Activated naive CD4-positive, alpha-beta T cell treated with anti-CD3 and anti-CD28 coated beads for 36 hours (primary cell): Measurements from ENCODE around the gene TEX26. TPM values are rescaled to one million over a fixed set of nuclear protein-coding genes. Genes with fewer than 3 reads are reported as not detected.

Source experiments
- CTCF ChIA-PET: fragments of 350-600 bp; sonication (Branson Sonifier 250); formaldehyde crosslinking; loops from one replicate; lab custom pipeline; 2021; ENCODE audit warnings: antibody characterized with exemption; lab: Charles Lee
- DNase-seq: peaks from one replicate; pipeline ENCODE4 v3.0.0-alpha.2; 2020
- H3K27ac Mint-ChIP-seq: one replicate; pipeline ENCODE4 v1.8.0; 2021; ENCODE audit warnings: mild to moderate bottlenecking, mixed read lengths
- H3K27me3 Mint-ChIP-seq: one replicate; pipeline ENCODE4 v1.8.0; 2021; ENCODE audit warnings: low read depth, mixed read lengths
- H3K36me3 Mint-ChIP-seq: one replicate; pipeline ENCODE4 v1.8.0; 2021; ENCODE audit warnings: low read depth, mixed read lengths
- H3K4me1 Mint-ChIP-seq: one replicate; pipeline ENCODE4 v1.8.0; 2021; ENCODE audit warnings: low read depth, mixed read lengths
- H3K4me3 Mint-ChIP-seq: one replicate; pipeline ENCODE4 v1.8.0; 2021; ENCODE audit warnings: mild to moderate bottlenecking, moderate library complexity, mixed read lengths
- H3K9me3 Mint-ChIP-seq: one replicate; pipeline ENCODE4 v1.8.0; 2021; ENCODE audit warnings: mixed read lengths
- intact Hi-C: fragments of 100-400 bp; cut with micrococcal nuclease; formaldehyde crosslinking; loops from one replicate; pipeline ENCODE4 v1.15.1; 2023
- total RNA-seq, 2 experiments: library from RNA; stranded (reverse); gene quantifications; one replicate each; pipeline ENCODE4 v1.2.3, GENCODE V29; 2021

TEX26 gene
- total RNA-seq, 2 experiments from 2014 or later = not detected

DNA sequence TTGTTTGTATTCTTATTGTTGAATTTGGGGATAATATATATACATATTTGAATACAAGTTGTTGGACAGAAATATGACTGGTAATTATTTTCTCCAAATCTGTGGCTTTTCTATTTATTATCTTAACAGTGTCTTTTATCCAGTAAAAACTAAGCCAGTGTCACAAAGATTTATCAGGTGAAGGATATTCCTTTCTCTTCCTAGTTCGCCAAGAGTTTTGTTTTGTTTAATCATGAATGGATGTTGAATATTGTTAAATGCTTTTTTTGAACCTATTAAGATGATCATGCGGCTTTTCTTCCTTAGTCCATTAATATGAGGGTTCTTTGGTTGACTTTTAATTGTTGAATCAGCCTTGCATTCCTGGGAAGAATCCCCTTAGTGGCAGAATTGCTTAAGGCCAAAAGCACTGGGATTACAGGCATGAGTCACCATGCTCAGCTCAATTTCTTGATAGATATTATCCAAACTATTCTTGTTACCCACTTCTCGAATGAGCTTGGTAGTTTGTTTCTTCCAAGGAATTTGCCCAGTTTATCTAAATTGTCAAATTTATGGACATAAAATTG is 53.3 kb downstream of the TEX26 start:
- H3K4me1 Mint-ChIP-seq = no peaks in the 10 kb centered on the region
- H3K9me3 Mint-ChIP-seq = peaks cover 3% of the 10 kb centered on the region
- CTCF ChIA-PET = interaction anchor here (1.0 to 1.3 kb wide), 3 partner anchors 15 to 63 kb away, joined by 3 to 4 read pairs (median 4); no protein-coding TSS in a partner anchor

DNA sequence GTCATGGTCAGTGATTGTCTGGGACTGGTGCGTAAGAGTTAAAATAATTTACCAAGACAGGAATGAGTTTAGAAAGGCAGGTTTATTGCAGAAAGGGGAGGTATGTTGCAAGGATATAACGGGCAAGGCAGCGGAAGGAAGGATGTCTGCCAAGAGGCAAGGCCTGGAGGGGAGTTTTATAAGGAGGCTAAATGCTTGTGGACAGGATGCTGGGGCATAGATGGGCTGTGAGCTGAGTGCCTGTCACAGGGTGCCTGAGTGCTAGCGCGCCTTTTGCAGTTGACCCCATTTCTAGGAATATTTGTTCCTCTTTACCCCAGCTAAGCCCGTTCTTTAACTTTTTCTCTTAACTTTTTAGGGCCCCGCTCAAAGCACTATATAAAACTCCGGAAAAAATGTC is 58.7 kb downstream of the TEX26 start:
- DNase-seq = no peak
- H3K36me3 Mint-ChIP-seq = no peaks in the 10 kb centered on the region
- CTCF ChIA-PET = no interaction called here
- no peak overlapping the region for H3K27ac Mint-ChIP-seq
- peaks cover 23% of the 10 kb centered on the region for H3K27me3 Mint-ChIP-seq
- H3K9me3 Mint-ChIP-seq = peaks cover 3% of the 10 kb centered on the region
- no peaks in the 10 kb centered on the region for H3K4me1 Mint-ChIP-seq
- H3K4me3 Mint-ChIP-seq = no peak overlapping the region
- intact Hi-C loops = no loop called here

More for the DNA sequence above, 53.3 kb downstream of the TEX26 start:
- H3K27me3 Mint-ChIP-seq = peaks cover 3% of the 10 kb centered on the region
- H3K27ac Mint-ChIP-seq = no peak overlapping the region
- H3K36me3 Mint-ChIP-seq = no peaks in the 10 kb centered on the region
- DNase-seq = no peak
- H3K4me3 Mint-ChIP-seq = no peak overlapping the region
- intact Hi-C loops = no loop called here

DNA sequence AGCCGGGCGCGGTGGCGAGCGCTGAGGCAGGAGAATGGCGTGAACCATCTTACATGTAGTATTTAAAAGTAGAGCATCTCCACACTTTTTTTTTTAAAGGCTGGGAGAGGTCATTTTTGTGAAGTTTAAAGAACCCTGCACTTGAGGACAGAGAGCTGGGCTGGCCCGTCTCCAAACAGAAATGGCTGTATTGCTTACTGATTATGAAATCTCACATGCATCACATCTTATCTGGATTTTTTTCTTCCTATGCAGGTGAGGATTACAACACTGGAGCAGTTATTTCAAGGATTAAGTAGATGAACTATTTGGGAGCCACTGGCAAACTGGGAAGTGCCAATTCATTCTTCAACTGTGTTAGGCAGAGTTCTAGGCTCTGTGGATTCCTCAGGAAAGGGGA is 59.5 kb downstream of the TEX26 start:
- Mint-ChIP-seq H3K4me1 (no peaks in the 10 kb centered on the region), H3K9me3 (peaks cover 3% of the 10 kb centered on the region), H3K27ac (no peak overlapping the region), H3K36me3 (no peaks in the 10 kb centered on the region), H3K27me3 (peaks cover 23% of the 10 kb centered on the region), H3K4me3 (no peak overlapping the region)
- no peak for DNase-seq
- CTCF ChIA-PET = no interaction called here
- intact Hi-C loops = no loop called here

DNA sequence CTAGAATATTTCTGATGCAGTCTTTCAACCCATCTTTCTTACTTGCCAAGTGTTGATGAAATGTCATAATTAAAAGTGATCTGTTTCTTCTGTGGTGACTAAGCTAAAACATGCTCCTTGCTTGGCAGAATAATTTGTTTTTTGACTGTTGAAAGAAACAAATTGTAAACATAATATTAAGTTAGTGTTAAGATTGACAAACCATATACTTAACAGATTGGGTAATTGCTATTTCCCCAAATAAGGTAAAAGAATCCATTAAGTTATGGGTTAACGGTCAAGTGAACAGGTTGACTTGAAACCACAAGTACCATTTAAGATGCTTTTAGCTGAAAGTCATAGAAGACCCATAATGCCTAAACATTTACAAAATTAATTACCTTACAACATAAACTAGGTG is 62.9 kb downstream of the TEX26 start:
- DNase-seq = no peak
- peaks cover 31% of the 10 kb centered on the region for H3K27me3 Mint-ChIP-seq
- intact Hi-C loops = no loop called here
- H3K4me3 Mint-ChIP-seq = no peak overlapping the region
- no peaks in the 10 kb centered on the region for H3K9me3 Mint-ChIP-seq
- CTCF ChIA-PET = interaction anchor here (0.6 kb wide), 1 partner anchor 24 kb away, joined by 4 read pairs; no protein-coding TSS in a partner anchor
- H3K27ac Mint-ChIP-seq = no peak overlapping the region
- no peaks in the 10 kb centered on the region for H3K4me1 Mint-ChIP-seq
- no peaks in the 10 kb centered on the region for H3K36me3 Mint-ChIP-seq

DNA sequence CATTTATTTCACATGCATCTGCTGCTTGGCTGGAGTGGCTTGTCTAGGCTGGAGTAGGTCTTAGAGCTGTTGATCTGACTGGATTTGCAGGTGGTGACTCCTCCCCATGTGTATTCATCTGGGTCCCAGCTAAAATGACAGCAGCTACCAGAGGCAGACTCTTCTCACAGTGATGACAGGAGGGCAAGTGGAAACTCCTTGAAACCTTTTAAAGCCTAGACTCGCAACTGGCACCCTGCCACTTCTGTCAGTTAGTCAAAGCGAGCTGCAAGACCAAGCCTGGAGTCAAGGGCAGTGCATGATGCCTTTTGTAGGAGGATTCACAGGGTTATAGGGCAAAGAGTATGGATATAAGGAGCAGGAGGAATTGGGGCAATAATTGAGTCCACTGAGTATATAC is 65.2 kb downstream of the TEX26 start:
- intact Hi-C loops = no loop called here
- DNase-seq = no peak
- H3K36me3 Mint-ChIP-seq = no peaks in the 10 kb centered on the region
- no peak overlapping the region for H3K4me3 Mint-ChIP-seq
- CTCF ChIA-PET = interaction anchor here (1.5 to 2.0 kb wide), 2 partner anchors 47 to 131 kb away, joined by 3 to 6 read pairs; no protein-coding TSS in a partner anchor
- H3K9me3 Mint-ChIP-seq = no peaks in the 10 kb centered on the region
- H3K27me3 Mint-ChIP-seq = peaks cover 22% of the 10 kb centered on the region
- no peaks in the 10 kb centered on the region for H3K4me1 Mint-ChIP-seq
- no peak overlapping the region for H3K27ac Mint-ChIP-seq

DNA sequence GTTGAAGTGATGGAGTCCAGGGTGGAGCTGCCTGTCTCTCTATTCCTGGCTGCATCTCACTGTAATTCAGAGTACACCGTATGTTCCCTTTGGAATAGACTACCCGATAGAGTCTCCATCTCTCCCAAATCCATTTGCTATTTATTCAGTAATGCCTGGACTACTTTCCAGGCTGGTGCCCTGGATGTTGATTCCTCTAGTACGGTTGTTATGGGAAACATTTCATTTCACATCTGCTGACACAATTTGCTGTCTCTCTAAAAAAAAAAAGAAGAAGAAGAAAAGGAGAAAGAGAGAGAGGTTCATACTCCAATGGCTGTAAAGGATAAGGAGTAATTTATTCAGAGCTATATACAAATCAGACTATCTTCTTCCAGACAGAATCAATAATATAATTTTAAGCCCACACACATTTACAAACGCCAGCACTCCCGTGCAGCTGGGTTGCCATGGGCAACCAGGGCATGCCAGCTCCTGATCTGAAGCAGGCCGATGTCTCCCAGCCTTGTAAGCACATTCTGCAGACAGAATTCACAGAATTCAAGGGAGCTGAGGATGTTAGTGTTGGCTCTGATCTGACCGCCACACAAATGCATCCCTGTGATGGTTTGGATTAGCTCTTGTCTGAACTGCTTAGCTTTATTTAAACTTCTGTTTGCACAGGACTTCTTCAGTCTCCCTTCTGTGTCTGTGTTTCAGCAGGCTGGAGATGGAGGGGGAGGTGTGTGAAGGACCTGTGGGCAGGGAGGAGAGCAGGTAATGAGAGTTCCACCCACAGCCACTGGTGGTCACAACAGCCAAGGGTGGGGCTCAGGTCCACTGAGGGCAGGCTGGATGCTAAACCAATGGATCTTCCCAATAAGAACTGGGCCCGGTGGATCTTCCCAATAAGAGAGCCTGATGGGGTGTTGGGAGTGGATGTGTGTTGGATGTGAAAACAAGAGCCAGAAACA is 66.0 kb downstream of the TEX26 start:
- CTCF ChIA-PET = interaction anchor here (1.5 to 2.0 kb wide), 2 partner anchors 46 to 132 kb away, joined by 3 to 6 read pairs; no protein-coding TSS in a partner anchor
- no peak for DNase-seq
- Mint-ChIP-seq H3K4me1 (no peaks in the 10 kb centered on the region), H3K36me3 (no peaks in the 10 kb centered on the region), H3K27ac (no peak overlapping the region), H3K27me3 (peaks cover 20% of the 10 kb centered on the region), H3K9me3 (no peaks in the 10 kb centered on the region), H3K4me3 (no peak overlapping the region)
- intact Hi-C loops = no loop called here

DNA sequence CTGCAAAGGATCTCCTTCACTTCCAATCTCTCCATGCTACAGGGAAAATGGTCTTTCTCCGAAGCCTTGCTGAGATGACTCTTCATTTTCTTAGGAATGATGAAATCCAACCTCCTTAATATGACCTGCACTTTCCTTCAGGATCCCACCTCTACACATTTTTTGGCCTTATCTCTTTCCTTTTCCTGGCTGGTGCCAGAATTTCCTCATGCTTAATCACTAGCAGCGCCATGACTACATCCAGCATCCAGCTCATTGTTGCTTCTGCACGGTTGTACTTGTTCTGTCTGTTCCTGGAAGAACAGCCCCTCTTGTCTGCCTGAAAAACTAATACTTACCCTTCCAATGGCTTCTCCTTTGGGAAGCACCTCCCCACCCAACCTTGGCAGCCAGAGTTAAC is 68.4 kb downstream of the TEX26 start:
- no peak for DNase-seq
- no peak overlapping the region for H3K4me3 Mint-ChIP-seq
- H3K4me1 Mint-ChIP-seq = no peaks in the 10 kb centered on the region
- H3K9me3 Mint-ChIP-seq = no peaks in the 10 kb centered on the region
- H3K36me3 Mint-ChIP-seq = no peaks in the 10 kb centered on the region
- H3K27me3 Mint-ChIP-seq = peaks cover 15% of the 10 kb centered on the region
- intact Hi-C loops = no loop called here
- CTCF ChIA-PET = no interaction called here
- H3K27ac Mint-ChIP-seq = no peak overlapping the region

DNA sequence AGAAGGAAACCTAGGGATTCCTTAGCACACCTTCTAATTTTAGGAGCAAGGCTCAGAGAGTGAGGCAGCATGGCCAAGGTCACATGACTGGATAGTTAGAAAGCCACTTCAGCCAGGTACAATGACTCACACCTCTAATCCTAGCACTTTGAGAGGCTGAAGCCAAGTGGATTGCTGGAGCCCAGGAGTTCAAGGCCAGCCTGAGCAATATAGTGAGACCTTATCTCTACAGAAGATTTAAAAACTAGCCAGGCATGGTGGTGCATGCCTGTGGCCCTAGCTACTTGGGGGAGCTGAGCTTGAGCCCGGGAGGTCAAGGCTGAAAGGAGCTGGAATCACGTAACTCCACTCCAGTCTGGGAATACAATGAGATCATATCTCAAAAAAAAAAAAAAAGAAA is 69.2 kb downstream of the TEX26 start:
- no peak overlapping the region for H3K4me3 Mint-ChIP-seq

DNA sequence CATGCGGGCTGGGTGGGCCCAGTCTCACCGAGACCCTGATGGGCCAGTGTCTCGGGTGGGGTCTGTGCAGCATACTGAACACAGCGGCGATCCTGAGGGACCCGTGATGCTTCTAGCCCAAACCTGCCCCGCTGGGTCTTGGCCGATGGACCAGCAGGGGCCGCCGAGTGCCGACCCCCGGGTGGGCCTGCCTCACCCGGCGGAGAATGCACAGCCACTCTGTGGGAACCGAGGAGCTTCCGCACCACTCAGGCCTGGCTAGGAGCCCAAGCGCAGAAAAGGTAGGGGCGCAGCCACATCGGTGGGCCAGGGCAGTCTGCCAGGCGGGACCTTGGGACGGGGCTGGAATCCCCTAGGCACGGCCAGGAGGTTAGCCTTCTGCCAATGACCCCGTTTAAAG is 72.6 kb downstream of the TEX26 start:
- Mint-ChIP-seq H3K4me1 (no peaks in the 10 kb centered on the region), H3K4me3 (no peak overlapping the region), H3K27me3 (peaks cover 10% of the 10 kb centered on the region), H3K36me3 (no peaks in the 10 kb centered on the region), H3K27ac (no peak overlapping the region), H3K9me3 (no peaks in the 10 kb centered on the region)
- CTCF ChIA-PET = no interaction called here
- DNase-seq = no peak
- intact Hi-C loops = no loop called here

More for the DNA sequence above, 69.2 kb downstream of the TEX26 start:
- peaks cover 15% of the 10 kb centered on the region for H3K27me3 Mint-ChIP-seq
- H3K36me3 Mint-ChIP-seq = no peaks in the 10 kb centered on the region
- CTCF ChIA-PET = interaction anchor here (0.6 to 1.0 kb wide), 2 partner anchors 23 to 136 kb away, joined by 3 to 6 read pairs; no protein-coding TSS in a partner anchor
- no peak overlapping the region for H3K27ac Mint-ChIP-seq
- no peak for DNase-seq
- no peaks in the 10 kb centered on the region for H3K9me3 Mint-ChIP-seq
- intact Hi-C loops = no loop called here
- H3K4me1 Mint-ChIP-seq = no peaks in the 10 kb centered on the region

DNA sequence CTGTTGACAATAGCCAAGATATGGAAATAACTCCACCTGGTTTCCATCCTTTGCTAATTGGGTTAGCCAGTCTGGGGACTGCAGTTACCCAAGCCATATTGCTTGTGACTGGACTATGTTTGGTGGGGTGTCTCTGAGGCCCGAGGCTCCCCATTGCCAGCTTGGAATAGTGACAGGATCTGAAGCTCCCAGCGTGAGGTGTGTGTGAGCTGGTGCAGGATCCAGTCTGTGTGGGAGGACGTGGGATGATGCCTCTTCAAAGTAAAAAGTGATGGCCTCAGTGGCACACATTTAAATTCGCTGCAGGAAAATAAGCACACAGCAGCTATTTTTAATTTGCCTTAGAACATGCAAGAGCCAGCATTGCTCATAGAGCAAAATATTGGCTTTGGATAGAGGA is 75.0 kb downstream of the TEX26 start:
- H3K9me3 Mint-ChIP-seq = no peaks in the 10 kb centered on the region
- H3K4me3 Mint-ChIP-seq = no peak overlapping the region
- CTCF ChIA-PET = interaction anchor here (0.6 to 1.8 kb wide), 3 partner anchors 37 to 142 kb away, joined by 3 to 7 read pairs (median 3); no protein-coding TSS in a partner anchor
- DNase-seq = no peak
- peaks cover 13% of the 10 kb centered on the region for H3K27me3 Mint-ChIP-seq
- no peaks in the 10 kb centered on the region for H3K4me1 Mint-ChIP-seq
- intact Hi-C loops = no loop called here
- H3K36me3 Mint-ChIP-seq = no peaks in the 10 kb centered on the region
- no peak overlapping the region for H3K27ac Mint-ChIP-seq

DNA sequence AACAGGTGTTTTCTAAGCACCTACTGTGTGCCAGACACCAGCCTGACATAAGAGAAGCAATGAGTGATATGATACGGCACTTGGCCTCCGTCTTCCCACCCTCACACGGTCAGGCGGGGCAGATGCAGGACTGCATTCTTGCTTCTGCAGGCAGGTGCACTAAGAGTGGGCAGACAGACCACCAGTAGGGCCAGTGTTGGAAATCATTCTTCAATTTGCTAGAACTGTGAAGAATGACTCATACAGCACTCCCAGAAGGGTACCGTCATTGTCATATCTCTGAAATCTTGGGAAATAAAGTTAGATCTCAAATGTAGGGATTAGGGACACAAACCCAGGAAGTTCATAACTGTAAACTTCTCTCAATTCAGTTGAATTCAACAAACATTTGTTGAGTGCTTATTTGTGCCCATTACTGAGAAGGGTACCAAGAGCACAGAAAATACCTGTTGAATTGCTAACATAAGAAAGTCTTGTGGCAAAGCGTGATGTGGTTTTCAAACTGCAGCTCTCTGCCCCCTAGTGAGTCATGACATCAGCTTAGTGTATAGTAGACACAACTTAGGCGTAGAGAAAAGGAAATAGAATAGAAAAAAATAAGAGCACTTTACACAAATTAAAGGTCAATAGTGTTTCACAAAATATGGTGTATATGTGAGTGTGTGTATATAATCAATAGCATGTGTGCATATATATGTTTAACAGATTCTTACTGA is 76.1 kb downstream of the TEX26 start:
- H3K27ac Mint-ChIP-seq = no peak overlapping the region
- H3K4me3 Mint-ChIP-seq = no peak overlapping the region
- H3K27me3 Mint-ChIP-seq = peaks cover 11% of the 10 kb centered on the region
- intact Hi-C loops = no loop called here
- no peaks in the 10 kb centered on the region for H3K4me1 Mint-ChIP-seq
- CTCF ChIA-PET = interaction anchor here (1.2 to 1.8 kb wide), 2 partner anchors 29 to 36 kb away, joined by 4 to 7 read pairs; no protein-coding TSS in a partner anchor
- no peaks in the 10 kb centered on the region for H3K36me3 Mint-ChIP-seq
- H3K9me3 Mint-ChIP-seq = no peaks in the 10 kb centered on the region
- no peak for DNase-seq

DNA sequence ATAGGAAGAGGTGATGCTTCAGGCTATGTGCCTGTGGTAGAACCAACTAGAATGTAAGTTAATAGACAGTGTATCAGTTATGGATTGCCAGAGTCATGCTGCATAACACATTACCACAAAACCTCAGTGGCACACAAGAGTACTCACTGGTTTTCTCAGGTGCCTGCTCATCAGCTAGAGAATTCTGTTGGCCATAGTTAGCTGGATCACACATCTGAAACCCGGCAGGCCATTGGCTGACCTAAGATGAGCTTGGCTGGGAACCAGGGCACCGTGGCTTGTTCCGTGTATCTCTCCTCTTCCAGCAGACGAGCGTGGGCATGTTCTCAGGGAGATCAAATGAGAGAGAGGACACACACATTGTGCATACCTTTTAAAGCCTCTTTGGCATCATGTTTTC is 76.7 kb downstream of the TEX26 start:
- Mint-ChIP-seq H3K4me3 (no peak overlapping the region), H3K4me1 (no peaks in the 10 kb centered on the region), H3K27ac (no peak overlapping the region), H3K36me3 (no peaks in the 10 kb centered on the region), H3K27me3 (peaks cover 11% of the 10 kb centered on the region), H3K9me3 (no peaks in the 10 kb centered on the region)
- no peak for DNase-seq
- CTCF ChIA-PET = interaction anchor here (1.2 kb wide), 1 partner anchor 30 kb away, joined by 4 read pairs; no protein-coding TSS in a partner anchor
- intact Hi-C loops = no loop called here
